HG03521 (cell line): Measurements from ENCODE around the gene CD22.
A peak's percentile ranks its signal among the peaks of the same experiment; 100 is the strongest.

Experiments
- ATAC-seq: cut with Tn5 transposase; IDR thresholded peaks from one replicate; pipeline ENCODE4 v1.9.1; 2021; ENCODE audit warnings: mild to moderate bottlenecking, moderate library complexity; ENCODE audit not compliant: unreplicated experiment

Gene CD22

DNA sequence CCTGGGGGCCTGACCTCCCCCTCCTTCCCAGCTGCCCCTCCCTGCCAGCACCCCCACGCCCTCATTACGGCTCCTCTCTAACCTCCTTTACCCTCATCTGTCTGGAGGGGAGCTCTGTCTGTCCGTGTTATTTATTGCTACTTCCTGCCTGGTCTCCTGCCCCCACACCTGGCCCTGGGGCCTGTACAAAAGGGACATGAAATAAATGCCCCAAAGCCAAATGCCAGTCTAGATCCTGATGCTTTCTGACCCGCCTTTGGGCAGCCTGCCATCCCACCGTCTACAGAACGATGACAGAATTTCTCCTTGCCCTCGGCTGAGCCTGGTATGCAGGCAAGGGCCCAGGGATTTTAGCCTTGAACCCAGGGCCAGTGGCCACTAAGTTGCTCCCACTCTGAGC lies 15.4 kb upstream of the CD22 start:
- ATAC-seq = no peak

DNA sequence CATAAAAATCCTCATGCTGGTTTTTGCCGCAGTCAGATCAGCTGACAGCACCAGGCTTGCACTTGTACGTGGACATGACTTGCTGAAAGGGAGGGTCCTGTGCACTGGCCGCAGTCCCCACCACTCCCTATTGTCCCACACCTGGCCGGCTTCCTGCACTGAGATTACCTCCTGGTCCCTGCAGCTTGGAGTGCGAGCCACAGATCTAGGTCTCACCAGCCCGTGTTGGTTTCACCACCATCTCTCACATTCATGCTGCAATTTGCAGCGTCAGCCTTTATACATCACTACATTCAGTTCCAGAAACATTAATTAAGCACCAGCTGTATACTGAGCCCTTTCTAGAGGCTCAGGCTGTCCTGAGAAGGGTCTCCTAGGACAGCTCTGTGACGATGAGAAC lies 15.0 kb upstream of the CD22 start:
- ATAC-seq = no peak

DNA sequence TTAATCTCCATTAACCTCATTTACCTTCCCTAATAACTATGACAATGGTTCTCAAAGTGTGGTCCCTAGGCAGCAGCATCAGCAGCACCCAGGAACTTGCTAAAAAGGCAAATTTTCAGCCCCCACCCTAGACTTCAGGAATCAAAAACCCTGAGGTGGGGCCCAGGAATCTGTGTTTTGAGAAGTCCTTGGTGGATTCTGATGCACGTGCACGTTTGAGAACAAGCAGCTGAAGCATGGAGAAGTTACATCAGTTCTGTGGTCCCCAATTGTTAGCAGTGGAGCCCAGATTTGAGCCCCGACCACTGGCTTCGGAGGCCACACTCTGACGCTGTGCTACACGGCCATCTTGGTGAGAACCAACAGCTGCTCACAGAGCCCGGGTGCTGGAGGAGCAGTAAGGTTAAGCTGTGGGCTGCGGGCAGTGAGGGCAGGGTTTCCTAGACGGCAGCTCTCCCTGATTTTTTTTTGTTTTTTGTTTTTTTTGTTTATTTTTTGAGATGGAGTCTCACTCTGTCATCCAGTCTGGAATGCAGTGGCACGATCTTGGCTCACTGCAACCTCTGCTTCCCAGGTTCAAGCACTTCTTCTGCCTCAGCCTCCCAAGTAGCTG lies 14.0 kb upstream of the CD22 start:
- no peak for ATAC-seq

DNA sequence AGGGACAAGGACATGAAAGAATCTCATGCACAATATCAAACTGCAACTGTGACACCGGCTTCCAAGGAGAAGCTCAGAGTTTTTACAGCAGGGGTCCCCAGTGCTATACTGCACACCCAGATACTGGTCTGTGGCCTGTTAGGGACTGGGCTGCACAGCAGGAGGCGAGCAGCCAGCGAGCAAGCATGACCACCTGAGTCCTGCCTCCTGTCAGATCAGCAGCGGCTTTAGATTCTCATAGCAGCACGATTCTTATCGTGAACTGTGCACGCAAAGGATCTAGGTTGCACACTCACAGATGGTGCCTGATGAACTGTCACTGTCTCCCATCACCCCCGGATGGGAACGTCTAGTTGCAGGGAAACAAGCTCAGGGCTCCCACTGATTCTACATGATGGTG lies 13.1 kb upstream of the CD22 start:
- no peak for ATAC-seq

DNA sequence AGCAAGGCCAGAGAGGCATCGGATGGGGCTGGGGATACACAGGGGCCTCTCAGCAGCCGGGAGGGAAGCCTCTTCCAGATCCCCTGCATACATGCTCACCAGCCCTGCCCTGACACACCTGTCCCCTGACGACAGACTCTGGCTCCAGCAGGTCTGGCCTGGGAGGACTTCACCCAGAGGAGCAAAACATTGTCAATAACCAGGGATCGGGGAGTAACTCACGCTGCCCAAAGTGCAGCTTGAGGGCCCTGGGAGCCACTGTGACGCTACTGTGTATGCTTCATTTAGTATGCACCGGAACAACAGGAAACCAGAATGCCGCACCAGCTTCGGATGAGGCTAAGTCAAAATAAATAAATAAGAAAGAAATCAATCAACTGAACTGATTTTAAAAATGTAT lies 12.4 kb upstream of the CD22 start:
- ATAC-seq = no peak

DNA sequence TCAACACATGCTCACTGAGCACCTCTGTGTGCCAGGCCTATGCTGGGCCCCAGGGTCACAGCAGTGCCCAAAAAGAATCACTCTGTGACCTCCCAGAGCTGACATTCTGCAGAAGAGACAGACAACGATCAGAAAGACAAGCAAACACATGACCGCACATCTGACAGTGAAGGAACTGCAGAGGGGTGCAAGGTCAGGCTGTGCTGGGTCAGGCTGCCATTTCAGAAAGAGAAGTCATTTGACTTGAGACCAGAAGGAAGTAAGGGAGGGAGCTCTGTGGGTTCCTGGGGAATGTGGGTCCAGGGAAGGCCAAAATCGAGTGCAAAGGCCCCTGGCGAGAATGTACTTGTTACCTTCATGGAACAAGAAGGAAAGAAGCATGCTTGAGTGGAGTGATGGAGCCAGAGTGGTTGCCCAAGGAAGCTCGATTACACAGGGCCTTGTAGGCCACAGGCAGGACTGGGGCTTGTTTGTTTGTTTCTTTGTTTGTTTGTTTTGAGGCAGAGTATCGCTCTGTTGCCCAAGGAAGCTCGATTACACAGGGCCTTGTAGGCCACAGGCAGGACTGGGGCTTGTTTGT lies 11.4 kb upstream of the CD22 start:
- no peak for ATAC-seq

DNA sequence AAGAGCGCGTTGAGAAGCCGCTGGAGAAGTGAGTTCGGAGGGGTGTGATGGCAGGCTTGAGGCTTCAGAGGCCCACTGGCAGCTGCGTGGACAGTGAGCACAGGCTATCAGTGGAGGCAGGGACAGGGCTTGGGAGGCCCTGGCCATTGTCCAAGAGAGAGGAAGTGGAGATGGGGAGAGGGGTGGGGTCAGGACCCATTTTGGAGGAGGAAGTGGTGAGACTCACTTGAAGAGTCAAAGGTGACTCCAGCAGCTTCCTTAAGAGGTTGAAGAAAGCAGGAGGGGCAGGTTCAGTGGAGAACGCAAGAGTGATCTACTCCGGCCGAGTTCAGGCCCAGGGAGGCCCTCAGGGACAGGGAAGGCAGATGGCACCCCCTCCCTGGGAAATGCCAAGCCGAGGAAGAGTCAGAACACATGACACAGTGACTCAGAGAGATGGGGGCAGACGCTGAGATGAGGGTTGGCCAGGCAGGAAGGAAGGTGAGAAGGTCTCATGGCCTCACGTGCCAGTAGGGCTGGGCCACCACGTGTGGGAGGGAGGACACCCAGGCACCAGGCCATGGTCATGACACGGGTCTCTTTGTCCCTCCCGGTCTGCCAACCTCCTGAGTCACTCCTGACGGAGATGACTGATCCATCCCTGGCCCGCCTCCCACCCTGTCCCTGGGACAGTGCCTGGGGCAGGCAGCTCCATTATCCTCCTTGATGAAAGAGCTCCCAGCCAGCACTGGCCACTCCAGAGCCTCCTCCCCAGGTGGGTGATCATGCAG lies 10.1 kb upstream of the CD22 start:
- no peak for ATAC-seq

DNA sequence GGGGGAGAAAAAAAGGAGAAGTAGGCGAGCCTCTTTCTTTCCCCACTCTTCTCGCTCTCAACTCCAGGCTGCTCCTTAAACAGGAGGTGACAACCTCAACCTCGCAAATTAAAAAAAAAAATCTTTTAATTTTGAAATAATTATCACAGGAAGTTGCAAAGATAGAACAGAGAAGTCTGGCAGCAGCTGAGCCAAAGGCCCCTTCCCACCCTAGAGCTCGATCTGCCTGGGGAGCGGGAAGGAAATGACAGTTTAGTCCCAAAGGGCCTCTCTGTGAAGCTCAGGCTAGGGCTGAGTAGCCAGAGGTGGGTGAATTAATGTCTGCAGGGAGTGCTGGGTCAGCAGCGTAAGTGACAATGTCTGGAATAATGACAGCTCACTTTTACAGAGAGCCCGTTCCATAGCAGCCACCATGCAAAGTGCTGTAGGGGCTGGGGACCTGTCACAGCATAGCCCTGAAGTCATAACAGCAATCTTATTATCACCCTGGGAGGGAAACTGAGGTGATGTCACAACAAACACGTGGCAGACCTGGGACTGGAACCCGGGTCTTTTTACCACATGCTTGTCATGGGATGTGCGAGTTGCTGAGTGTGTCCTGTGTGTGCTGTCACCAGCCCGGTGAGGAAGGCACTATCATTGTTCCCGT lies 8.8 kb upstream of the CD22 start:
- ATAC-seq = no peak

DNA sequence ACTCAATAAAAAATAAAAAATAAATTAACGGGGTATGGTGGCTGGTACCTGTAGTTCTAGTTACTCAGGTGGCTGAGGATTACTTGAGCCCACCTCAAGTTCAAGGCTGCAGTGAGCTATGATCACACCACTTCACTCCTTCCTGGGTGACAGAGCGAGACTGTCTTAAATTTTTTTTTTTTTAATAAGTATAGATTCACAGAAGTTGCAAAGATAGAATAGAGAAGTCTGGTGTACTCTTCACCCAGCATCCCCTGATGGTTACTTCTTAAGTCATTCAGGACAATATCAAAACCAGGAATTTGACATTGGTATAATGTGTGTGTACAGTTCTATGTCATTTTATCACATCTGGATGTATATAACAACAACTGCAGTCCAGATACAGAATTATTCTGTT lies 7.7 kb upstream of the CD22 start:
- ATAC-seq = no peak

DNA sequence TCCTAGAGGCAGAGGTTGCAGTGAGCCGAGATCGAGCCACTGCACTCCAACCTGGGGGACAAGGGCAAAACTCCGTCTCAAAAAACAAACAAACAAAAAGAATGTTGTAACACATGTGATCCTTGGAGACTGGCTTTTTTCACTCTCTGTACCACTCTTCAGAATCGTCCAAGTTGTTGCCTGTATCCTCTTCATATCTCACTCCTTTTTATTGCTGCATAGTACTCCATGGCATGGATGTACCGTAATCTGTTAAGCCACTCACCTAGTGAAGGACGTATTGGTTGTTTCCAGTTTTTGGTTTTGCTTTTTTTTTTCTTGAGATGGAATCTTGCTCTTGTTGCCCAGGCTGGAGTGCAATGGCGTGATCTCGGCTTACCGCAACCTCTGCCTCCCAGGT lies 7.0 kb upstream of the CD22 start:
- ATAC-seq = no peak

DNA sequence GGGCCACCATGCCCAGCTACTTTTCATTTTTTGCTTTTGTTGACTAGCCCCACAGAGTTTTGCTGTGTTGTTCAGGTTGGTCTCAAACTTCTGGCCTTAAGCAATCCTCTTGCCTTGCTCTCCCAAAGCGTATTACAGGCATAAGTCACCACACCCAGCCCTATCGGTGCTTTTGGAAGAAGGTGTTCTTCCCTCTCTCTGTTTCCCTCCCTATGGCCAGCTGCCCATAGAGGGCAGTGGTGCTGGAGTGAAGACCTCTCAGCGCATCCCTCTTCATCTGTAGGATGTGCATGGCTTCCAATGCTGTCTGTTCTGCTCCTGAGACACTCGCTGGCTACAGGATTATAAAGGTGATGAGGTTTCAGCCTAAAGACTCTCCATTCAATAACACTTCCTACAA lies 1.3 kb upstream of the CD22 start:
- ATAC-seq = no peak

DNA sequence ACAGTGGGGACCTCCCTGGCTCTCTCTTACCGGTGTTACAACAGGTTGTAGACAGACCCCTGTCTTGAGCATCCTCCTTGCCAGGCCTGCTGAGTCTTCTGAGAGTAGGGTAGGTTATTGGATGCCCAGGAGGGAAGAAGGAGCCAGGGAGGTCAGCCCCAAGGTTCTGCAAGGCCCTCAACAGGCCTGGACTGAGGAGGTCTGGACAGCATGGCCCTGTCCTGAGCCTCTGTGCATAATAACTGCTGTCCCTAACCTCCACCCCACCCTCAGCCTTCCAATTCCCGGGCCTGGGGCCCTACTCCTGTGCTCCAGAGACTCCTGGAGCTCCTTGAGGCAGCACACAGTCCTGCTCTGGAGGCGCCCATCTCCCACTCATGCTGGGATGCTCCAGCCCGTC lies 336 bp downstream of the CD22 start:
- ATAC-seq = no peak

DNA sequence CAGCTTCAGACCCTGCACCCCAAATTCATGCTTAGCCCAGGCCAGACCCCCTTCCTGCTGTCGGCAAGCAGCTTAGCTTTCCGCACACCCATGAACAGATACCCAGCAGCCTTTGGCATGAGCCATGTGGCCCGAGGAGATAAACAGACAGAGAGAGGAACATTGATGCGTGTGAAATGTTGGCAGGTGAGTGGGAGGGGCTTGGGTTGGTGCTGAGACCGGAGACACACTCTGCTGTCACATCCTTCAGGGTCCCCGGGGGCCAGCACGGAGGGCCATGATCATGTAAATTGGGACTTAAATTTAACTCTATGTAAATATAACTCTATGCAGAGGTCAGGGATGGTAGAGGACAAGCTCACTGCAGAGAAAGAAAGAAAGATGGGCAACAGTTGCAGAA lies 1.5 kb downstream of the CD22 start:
- peak; percentile 44 for ATAC-seq

DNA sequence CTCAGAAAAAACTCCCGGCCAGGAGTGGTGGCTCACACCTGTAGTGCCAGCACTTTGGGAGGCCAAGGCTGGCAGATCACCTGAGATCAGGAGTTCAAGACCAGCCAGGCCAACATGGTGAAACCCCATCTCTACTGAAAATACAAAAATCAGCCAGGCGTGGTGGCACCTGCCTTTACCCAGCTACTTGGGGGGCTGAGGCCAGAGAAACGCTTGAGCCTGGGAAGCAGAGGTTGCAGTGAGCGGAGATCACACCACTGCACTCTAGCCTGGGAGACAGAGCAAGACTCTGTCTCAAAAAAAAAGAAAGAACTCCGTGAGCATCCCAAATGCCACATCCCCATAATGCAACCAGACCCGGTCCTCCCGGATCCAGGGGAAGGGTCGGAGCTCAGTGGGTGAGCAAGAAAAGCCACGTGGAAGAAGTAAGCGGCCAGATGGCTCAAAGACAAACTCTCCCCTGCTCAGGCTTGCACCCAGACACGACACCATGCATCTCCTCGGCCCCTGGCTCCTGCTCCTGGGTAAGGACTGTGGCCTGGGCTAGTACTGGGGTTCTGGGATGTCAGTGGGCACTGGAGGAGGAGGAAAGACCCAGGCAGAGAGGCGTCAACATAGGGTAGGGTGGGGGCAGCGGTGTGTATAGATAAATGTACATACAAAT lies 2.7 kb downstream of the CD22 start:
- ATAC-seq = no peak

DNA sequence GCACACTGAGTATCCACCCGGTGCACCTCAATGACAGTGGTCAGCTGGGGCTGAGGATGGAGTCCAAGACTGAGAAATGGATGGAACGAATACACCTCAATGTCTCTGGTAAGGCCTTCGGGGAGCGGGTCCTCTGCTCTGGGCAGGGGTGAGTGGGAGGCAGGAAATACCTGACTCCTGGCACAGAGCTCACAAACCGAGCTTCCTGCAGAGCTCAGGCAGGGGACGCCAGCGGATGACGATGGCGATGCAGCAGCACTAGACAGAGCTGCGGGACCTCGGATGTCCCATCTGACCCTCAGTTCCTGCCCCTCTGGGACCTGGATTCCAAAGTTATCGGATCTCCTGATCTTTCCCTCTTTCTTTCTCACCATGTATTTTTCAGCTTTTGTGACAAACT lies 3.8 kb downstream of the CD22 start:
- ATAC-seq = no peak

DNA sequence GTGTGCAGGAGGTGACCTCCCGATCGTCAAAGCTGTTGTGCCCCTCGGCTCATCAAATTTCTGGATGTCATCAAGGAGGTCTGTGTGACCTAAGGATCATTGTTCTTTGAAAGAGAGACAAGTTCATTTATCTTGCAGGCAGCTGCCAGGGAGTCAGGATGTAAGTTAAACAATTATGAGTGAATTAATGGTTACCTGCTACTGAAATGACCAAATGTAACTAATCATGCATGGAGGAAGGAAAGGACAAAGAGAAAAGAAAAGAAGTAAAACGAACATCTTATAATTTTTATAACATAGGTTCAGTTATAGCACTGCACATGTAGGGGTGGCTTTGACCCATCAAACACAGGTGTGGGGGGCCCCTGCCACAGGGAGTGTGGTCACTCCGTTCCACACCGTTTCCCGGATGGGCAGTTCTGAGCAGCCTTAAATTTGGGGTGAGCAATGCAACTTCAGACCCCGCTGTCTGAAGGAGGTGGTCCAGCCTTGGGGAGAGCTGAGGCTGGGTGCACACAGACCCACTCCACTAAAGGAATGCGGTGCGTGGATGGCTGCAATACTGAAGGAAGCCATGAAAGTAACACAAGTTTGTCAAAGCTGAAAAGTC lies 5.3 kb downstream of the CD22 start:
- ATAC-seq = no peak

DNA sequence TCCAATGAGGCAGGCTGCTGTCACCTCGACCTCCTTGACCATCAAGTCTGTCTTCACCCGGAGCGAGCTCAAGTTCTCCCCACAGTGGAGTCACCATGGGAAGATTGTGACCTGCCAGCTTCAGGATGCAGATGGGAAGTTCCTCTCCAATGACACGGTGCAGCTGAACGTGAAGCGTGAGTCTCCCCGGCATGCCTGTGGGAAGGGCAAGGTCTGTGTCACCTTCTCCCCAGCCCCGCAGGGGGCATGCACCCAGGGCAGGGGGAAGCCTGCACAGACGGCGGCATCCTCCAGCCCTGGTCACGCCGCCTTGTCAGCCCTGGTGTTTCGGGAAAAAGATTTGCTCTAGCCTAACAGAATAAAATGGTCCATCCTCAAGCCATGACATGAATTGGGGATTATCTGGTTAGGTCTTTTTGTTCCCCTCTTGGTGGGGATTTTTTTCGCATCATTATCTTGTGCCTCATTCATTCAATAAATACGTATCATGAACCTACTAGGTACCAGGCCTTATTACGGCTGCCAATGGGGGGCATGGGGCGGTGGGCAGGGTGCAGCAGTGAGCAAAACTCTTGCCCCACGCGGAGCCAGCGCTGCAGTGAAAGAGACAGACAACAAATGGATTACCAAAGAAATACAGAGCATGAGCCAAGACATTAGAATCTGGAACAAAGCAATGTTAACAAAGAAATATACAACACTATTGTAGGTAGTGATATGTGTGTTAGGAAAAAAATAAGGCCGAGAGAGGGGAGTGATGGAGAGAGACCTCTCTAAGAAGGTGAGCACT lies 7.4 kb downstream of the CD22 start:
- no peak for ATAC-seq

DNA sequence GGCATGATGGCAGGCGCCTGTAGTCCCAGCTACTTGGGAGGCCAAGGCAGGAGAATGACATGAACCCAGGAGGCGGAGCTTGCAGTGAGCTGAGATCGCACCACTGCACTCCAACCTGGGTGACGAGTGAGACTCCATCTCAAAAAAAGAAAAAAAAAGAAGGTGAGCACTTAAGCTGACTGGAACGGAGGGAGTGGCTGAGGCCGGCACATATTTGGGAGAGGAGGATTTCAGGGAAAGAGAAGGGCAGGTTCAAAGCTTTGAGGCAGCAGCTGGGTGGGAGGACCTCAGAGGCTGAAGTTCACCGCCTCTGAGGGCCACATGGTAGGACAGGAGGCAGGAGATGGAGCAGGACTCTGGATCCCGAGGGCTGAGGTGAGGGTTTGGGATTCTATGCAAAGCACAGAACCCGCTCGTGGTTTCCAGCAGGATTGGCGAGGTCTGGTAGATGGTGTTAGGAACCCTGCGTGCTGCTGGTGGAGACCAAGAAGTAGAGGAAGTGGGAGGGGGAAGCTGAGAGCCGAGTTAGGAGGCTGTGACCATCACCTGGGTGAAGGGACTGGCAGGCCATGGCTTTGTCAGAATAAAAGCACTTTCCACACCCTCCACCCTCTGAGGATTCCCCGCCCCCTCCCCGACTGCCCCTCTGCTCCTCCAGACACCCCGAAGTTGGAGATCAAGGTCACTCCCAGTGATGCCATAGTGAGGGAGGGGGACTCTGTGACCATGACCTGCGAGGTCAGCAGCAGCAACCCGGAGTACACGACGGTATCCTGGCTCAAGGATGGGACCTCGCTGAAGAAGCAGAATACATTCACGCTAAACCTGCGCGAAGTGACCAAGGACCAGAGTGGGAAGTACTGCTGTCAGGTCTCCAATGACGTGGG lies 8.4 kb downstream of the CD22 start:
- no peak for ATAC-seq

DNA sequence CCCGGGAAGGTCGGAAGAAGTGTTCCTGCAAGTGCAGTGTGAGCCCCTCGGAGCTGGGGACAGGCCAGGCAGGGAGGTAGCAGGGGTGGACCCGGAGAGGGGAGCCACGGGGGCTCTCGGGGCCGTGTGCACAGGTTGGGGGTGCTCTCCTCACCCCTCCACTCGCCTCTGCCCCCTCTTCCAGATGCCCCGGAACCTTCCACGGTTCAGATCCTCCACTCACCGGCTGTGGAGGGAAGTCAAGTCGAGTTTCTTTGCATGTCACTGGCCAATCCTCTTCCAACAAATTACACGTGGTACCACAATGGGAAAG lies 9.0 kb downstream of the CD22 start:
- ATAC-seq = no peak

DNA sequence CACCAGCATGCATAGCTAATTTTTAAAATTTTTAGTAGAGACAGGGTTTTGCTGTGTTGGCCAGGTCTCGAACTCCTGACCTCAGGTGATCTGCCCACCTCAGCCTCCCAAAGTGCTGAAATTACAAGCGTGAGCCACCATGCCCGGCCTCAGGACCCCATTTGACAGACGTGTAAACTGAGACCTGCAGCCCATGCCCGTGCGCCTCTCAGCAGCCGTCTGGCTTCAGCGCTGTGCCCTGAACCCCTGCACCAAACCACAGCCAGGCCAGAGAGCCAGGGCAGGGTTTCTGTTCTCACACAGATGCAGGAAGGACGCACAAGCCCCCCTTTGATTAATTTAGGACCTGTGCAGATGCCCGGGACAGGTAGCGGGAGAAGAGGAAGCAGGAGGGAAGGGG lies 11.4 kb downstream of the CD22 start:
- no peak for ATAC-seq
